Progenitor cell of endocrine pancreas (in vitro differentiated cells): ENCODE data around the gene TNNC2. TPM values are rescaled to one million over a fixed set of nuclear protein-coding genes. Genes with fewer than 3 reads are reported as not detected.

Source experiments
- DNase-seq: peaks from one replicate; pipeline ENCODE4 v3.0.0; 2021; ENCODE audit warnings: low spot score; ENCODE audit not compliant: unreplicated experiment
- H3K27ac Mint-ChIP-seq: 2 replicates; pipeline ENCODE4 v1.8.0; 2021; ENCODE audit warnings: mild to moderate bottlenecking, moderate library complexity, mixed read lengths
- H3K27me3 Mint-ChIP-seq: 2 replicates; pipeline ENCODE4 v1.8.0; 2021; ENCODE audit warnings: mixed read lengths
- H3K36me3 Mint-ChIP-seq: 2 replicates; pipeline ENCODE4 v1.8.0; 2022; ENCODE audit warnings: mixed read lengths; ENCODE audit not compliant: insufficient read depth
- H3K4me1 Mint-ChIP-seq: 2 replicates; pipeline ENCODE4 v1.8.0; 2021; ENCODE audit warnings: low read depth, mixed read lengths
- H3K4me3 Mint-ChIP-seq: 2 replicates; pipeline ENCODE4 v1.8.0; 2021; ENCODE audit warnings: low read depth, mild to moderate bottlenecking, moderate library complexity, mixed read lengths
- H3K9me3 Mint-ChIP-seq: 2 replicates; pipeline ENCODE4 v1.8.0; 2021; ENCODE audit warnings: low read depth, mixed read lengths
- CTCF ChIP-seq: fragments of 200-600 bp; sonication (generic); IDR thresholded peaks from one replicate; pipeline ENCODE4 v1.5.0; 2021; ENCODE audit warnings: antibody characterized with exemption, mild to moderate bottlenecking; ENCODE audit not compliant: unreplicated experiment
- total RNA-seq: library from RNA; stranded (reverse); gene quantifications from 2 replicates; pipeline ENCODE4 v1.2.1, GENCODE V29; 2021

Gene TNNC2
- total RNA-seq, 1 donor from 2014 or later = not detected

- Mint-ChIP-seq H3K4me3 (no peak overlapping the region), H3K27me3 (peaks cover 27% of the 10 kb centered on the region), H3K4me1 (peaks cover 2% of the 10 kb centered on the region), H3K9me3 (no peaks in the 10 kb centered on the region), H3K36me3 (peaks cover 2% of the 10 kb centered on the region), H3K27ac (no peak overlapping the region)
- TF ChIP-seq CTCF = no peak
- no peak for DNase-seq
Measured at GRCh38 chr20:45819466-45819865, 7.6 kb downstream of the TNNC2 start.

- peaks cover 15% of the 10 kb centered on the region for H3K27me3 Mint-ChIP-seq
- no peak overlapping the region for H3K27ac Mint-ChIP-seq
- no peak for DNase-seq
- H3K4me3 Mint-ChIP-seq = no peak overlapping the region
- no peak for TF ChIP-seq CTCF
- H3K4me1 Mint-ChIP-seq = peaks cover 8% of the 10 kb centered on the region
- no peaks in the 10 kb centered on the region for H3K9me3 Mint-ChIP-seq
- H3K36me3 Mint-ChIP-seq = peaks cover 2% of the 10 kb centered on the region
Measured at GRCh38 chr20:45818239-45818638, 8.9 kb downstream of the TNNC2 start.

GRCh38 chr20:45817376-45818194 lies 9.5 kb downstream of the TNNC2 start:
- Mint-ChIP-seq H3K4me3 (no peak overlapping the region), H3K4me1 (peaks cover 14% of the 10 kb centered on the region), H3K9me3 (no peaks in the 10 kb centered on the region), H3K36me3 (peaks cover 2% of the 10 kb centered on the region), H3K27me3 (peaks cover 11% of the 10 kb centered on the region), H3K27ac (no peak overlapping the region)
- TF ChIP-seq CTCF = no peak
- DNase-seq = no peak

- peaks cover 5% of the 10 kb centered on the region for H3K36me3 Mint-ChIP-seq
- TF ChIP-seq CTCF = no peak
- no peak for DNase-seq
- no peaks in the 10 kb centered on the region for H3K9me3 Mint-ChIP-seq
- H3K27ac Mint-ChIP-seq = peak overlapping the region; percentile 7
- H3K4me3 Mint-ChIP-seq = no peak overlapping the region
- H3K27me3 Mint-ChIP-seq = peaks cover 5% of the 10 kb centered on the region
- H3K4me1 Mint-ChIP-seq = peaks cover 14% of the 10 kb centered on the region
Measured at GRCh38 chr20:45816951-45817350, 10.2 kb downstream of the TNNC2 start.

GRCh38 chr20:45814314-45814713 lies 12.8 kb downstream of the TNNC2 start:
- no peak for TF ChIP-seq CTCF
- Mint-ChIP-seq H3K4me3 (no peak overlapping the region), H3K4me1 (peaks cover 14% of the 10 kb centered on the region), H3K36me3 (peaks cover 19% of the 10 kb centered on the region), H3K9me3 (no peaks in the 10 kb centered on the region), H3K27me3 (no peaks in the 10 kb centered on the region), H3K27ac (no peak overlapping the region)
- DNase-seq = no peak
